SU-DHL-6 (cell line): ENCODE data around the gene PCED1A.

Experiments
- H2AFZ ChIP-seq: fragments of 200-600 bp; sonication (generic); 2 replicates; pipeline ENCODE4 v1.6.1; 2014; ENCODE audit warnings: low read depth, mild to moderate bottlenecking, moderate library complexity, mixed read lengths, antibody characterized with exemption, low read length; ENCODE audit not compliant: severe bottlenecking
- H3F3A ChIP-seq: fragments of 200-600 bp; shearing (Covaris generic); 2 replicates; pipeline ENCODE4 v1.6.0; 2016; ENCODE audit warnings: antibody characterized with exemption, mild to moderate bottlenecking; ENCODE audit not compliant: insufficient read depth
- H3K27ac ChIP-seq: fragments of 200-600 bp; sonication (generic); 2 replicates; pipeline ENCODE4 v1.5.1; 2016; ENCODE audit warnings: low read depth, mild to moderate bottlenecking, low read length, moderate library complexity, mixed read lengths
- H3K27me3 ChIP-seq: fragments of 200-600 bp; sonication (generic), shearing (Covaris generic); 2 replicates; pipeline ENCODE4 v1.6.0; 2014; ENCODE audit warnings: mild to moderate bottlenecking, low read length
- H3K36me3 ChIP-seq: fragments of 200-600 bp; sonication (generic); 2 replicates; pipeline ENCODE4 v1.6.1; 2014; ENCODE audit warnings: mild to moderate bottlenecking, low read length, mixed read lengths
- H3K4me2 ChIP-seq: fragments of 300-600, 200-600 bp; shearing (Covaris generic), sonication (generic); 2 replicates; pipeline ENCODE4 v1.6.0; 2014; ENCODE audit warnings: low read length, low read depth, mild to moderate bottlenecking; ENCODE audit not compliant: poor library complexity, severe bottlenecking
- H3K4me3 ChIP-seq: fragments of 200-600 bp; sonication (generic); 2 replicates; pipeline ENCODE4 v1.5.1; 2014; ENCODE audit warnings: antibody characterized with exemption, low read length, mild to moderate bottlenecking, mixed read lengths; ENCODE audit not compliant: insufficient read depth, poor library complexity, severe bottlenecking
- H3K79me2 ChIP-seq: fragments of 200-600 bp; sonication (generic); 2 replicates; pipeline ENCODE4 v1.6.1; 2014; ENCODE audit warnings: mild to moderate bottlenecking, low read length, moderate library complexity; ENCODE audit not compliant: insufficient read depth
- H3K9ac ChIP-seq: fragments of 200-600 bp; sonication (generic); 2 replicates; pipeline ENCODE4 v1.7.0; 2014; ENCODE audit warnings: mild to moderate bottlenecking, low read length
- H3K9me2 ChIP-seq: fragments of 200-600 bp; sonication (generic); replicated peaks from 2 replicates; pipeline ENCODE4 v1.6.1; 2014; ENCODE audit warnings: low read length; ENCODE audit not compliant: insufficient read depth
- H3K9me3 ChIP-seq: fragments of 200-600 bp; sonication (generic); 2 replicates; pipeline ENCODE4 v1.6.1; 2014; ENCODE audit warnings: low read length, mixed read lengths; ENCODE audit not compliant: insufficient read depth
- H4K20me1 ChIP-seq: fragments of 200-600 bp; sonication (generic); 2 replicates; pipeline ENCODE4 v1.6.1; 2014; ENCODE audit warnings: low read depth, mild to moderate bottlenecking, antibody characterized with exemption, low read length, moderate library complexity, mixed read lengths
- CTCF ChIP-seq: fragments of 200-600 bp; sonication (generic); IDR thresholded peaks from one replicate; pipeline ENCODE4 v1.5.1; 2017; ENCODE audit warnings: antibody characterized with exemption, mild to moderate bottlenecking, low read length, moderate library complexity; ENCODE audit not compliant: insufficient read depth, poor library complexity, severe bottlenecking
- EZH2phosphoT487 ChIP-seq: fragments of 200-600 bp; sonication (generic), shearing (Covaris generic); conservative IDR thresholded peaks from 2 replicates; pipeline ENCODE4 v1.6.1; 2018; ENCODE audit warnings: mild to moderate bottlenecking, antibody characterized with exemption, low read length, moderate library complexity, mixed read lengths

Gene PCED1A

GRCh38 chr20:2846698-2847097 lies 6.2 kb upstream of the PCED1A start:
- Histone ChIP-seq H3K4me3 (no peak overlapping the region), H3K4me2 (no peak overlapping the region), H3K9me2 (no peaks in the 10 kb centered on the region), H3K36me3 (no peaks in the 10 kb centered on the region), H3K27me3 (no peaks in the 10 kb centered on the region), H3K79me2 (no peaks in the 10 kb centered on the region), H3K9me3 (no peaks in the 10 kb centered on the region), H3F3A (no peaks in the 10 kb centered on the region), H4K20me1 (no peaks in the 10 kb centered on the region), H3K9ac (no peak overlapping the region), H3K27ac (no peak overlapping the region), H2AFZ (no peak overlapping the region)
- TF ChIP-seq CTCF (no peak), EZH2phosphoT487 (no peak)

DNA sequence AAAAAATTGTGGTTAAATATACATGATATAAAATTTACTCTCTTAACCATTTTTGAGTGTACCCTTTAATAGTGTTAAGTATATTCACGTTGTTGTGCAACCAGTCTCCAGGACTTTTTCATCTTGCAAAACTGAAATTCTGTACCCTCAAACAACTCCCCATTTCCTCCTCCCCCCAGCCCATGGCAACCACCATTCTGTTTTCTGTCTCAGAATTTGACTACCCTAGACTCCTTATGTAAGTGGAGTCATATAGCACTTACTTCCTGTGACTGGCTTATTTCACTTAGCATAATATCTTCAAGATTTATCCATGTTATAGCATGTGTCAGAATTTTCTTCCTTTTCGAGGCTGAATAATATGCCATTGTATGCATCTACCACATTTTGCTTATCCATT lies 5.2 kb upstream of the PCED1A start:
- Histone ChIP-seq H3K4me3 (no peak overlapping the region), H3K79me2 (peaks cover 4% of the 10 kb centered on the region; the same call in 1 of the 2 replicates), H3K9me3 (no peaks in the 10 kb centered on the region), H3K9ac (no peak overlapping the region), H3K27me3 (no peaks in the 10 kb centered on the region), H2AFZ (no peak overlapping the region), H3K9me2 (no peaks in the 10 kb centered on the region), H3F3A (no peaks in the 10 kb centered on the region), H3K27ac (no peak overlapping the region), H3K4me2 (no peak overlapping the region), H3K36me3 (no peaks in the 10 kb centered on the region), H4K20me1 (no peaks in the 10 kb centered on the region)
- TF ChIP-seq CTCF (no peak), EZH2phosphoT487 (no peak)

GRCh38 chr20:2840967-2841531 lies 594 bp upstream of the PCED1A start:
- H3K9me3 ChIP-seq, result no peaks in the 10 kb centered on the region
- H2AFZ ChIP-seq, result peak overlapping the region; percentile 65
- H4K20me1 ChIP-seq, result no peaks in the 10 kb centered on the region
- no peaks in the 10 kb centered on the region for H3K9me2 ChIP-seq
- peak overlapping the region; percentile 74 for H3K4me3 ChIP-seq
- H3K4me2 ChIP-seq, result peak overlapping the region; percentile 72
- H3K27ac ChIP-seq, result no peak overlapping the region
- no peak for TF ChIP-seq CTCF
- no peak for TF ChIP-seq EZH2phosphoT487
- peak overlapping the region; percentile 64 for H3K9ac ChIP-seq
- H3F3A ChIP-seq, result no peaks in the 10 kb centered on the region
- H3K36me3 ChIP-seq, result no peaks in the 10 kb centered on the region
- peaks cover 4% of the 10 kb centered on the region; the same call in 1 of the 2 replicates for H3K79me2 ChIP-seq
- H3K27me3 ChIP-seq, result no peaks in the 10 kb centered on the region
